Measurements from ENCODE around the gene MSN. TPM values are rescaled to one million over a fixed set of nuclear protein-coding genes. Genes with fewer than 3 reads are reported as not detected.

The MSN gene
- total RNA-seq, 1 donor from 2014 or later: 384 TPM

DNA sequence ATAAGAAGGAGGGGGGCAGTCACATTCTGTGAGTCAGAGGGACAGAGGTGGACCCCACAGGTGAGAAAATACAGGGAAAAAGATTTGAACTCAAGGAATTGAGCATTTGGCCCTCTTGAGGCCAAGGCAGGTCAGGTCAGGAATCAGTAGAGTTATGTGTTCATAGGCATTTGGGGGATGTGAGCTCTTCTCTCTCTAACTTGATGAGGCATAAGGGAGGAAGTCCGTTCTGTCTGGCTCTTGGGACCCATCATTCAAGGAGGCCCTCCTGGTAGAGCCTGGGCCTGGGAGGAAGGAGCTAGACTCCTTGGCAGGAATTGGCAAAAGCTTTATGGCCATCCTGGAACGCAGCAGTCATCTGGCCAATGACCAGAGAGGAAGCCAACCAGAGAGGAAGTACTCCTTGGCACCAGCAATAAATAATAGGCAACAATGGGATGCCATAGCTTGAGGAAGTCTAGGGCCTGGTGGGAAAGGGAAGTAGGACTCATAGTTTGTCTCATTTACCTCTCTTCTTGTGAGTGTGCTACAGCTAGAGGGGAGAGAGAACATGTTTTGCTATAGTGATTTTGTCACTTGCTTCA is 53.0 kb downstream of the MSN start:
- Mint-ChIP-seq H3K36me3 (ENCODE audit: low read depth) (peaks cover 15% of the 10 kb centered on the region), H3K9me3 (ENCODE audit: low read depth) (peaks cover 10% of the 10 kb centered on the region), H3K27ac (ENCODE audit: unreplicated experiment) (peak overlapping the region; percentile 17), H3K27me3 (ENCODE audit: low read depth) (no peaks in the 10 kb centered on the region), H3K4me3 (ENCODE audit: unreplicated experiment) (no peak overlapping the region), H3K4me1 (ENCODE audit: low read depth) (peaks cover 34% of the 10 kb centered on the region)
- TF ChIP-seq, protein P1, sequence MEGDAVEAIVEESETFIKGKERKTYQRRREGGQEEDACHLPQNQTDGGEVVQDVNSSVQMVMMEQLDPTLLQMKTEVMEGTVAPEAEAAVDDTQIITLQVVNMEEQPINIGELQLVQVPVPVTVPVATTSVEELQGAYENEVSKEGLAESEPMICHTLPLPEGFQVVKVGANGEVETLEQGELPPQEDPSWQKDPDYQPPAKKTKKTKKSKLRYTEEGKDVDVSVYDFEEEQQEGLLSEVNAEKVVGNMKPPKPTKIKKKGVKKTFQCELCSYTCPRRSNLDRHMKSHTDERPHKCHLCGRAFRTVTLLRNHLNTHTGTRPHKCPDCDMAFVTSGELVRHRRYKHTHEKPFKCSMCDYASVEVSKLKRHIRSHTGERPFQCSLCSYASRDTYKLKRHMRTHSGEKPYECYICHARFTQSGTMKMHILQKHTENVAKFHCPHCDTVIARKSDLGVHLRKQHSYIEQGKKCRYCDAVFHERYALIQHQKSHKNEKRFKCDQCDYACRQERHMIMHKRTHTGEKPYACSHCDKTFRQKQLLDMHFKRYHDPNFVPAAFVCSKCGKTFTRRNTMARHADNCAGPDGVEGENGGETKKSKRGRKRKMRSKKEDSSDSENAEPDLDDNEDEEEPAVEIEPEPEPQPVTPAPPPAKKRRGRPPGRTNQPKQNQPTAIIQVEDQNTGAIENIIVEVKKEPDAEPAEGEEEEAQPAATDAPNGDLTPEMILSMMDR (IDR thresholded peaks at IDR 0.05): no peak
- DNase-seq (ENCODE audit: low spot score): no peak

DNA sequence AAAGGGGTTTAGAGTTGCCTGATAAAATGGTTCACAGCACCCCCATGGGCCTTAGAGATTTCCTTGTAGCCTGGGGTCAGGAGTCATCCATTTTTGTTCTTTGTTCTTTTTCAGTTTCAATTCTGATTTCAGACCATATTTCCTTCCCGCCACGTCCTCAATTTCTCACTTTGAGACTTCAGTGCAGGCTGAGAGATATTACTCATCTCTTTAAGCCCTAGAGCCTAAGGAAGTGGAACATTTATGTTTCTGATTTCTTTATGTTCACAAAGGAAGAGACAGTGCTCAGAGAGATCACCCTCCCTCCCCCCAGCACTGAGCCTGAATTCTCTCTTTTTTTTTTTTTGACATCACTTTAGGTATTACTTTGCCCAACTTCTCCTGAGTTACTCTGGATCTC is 56.3 kb downstream of the MSN start:
- Mint-ChIP-seq H3K36me3 (ENCODE audit: low read depth) (peaks cover 18% of the 10 kb centered on the region), H3K9me3 (ENCODE audit: low read depth) (peaks cover 13% of the 10 kb centered on the region), H3K27ac (ENCODE audit: unreplicated experiment) (peak overlapping the region; percentile 59), H3K27me3 (ENCODE audit: low read depth) (no peaks in the 10 kb centered on the region), H3K4me3 (ENCODE audit: unreplicated experiment) (no peak overlapping the region), H3K4me1 (ENCODE audit: low read depth) (peaks cover 24% of the 10 kb centered on the region)
- TF ChIP-seq, protein P1 (IDR thresholded peaks at IDR 0.05): no peak
- no peak for DNase-seq (ENCODE audit: low spot score)

DNA sequence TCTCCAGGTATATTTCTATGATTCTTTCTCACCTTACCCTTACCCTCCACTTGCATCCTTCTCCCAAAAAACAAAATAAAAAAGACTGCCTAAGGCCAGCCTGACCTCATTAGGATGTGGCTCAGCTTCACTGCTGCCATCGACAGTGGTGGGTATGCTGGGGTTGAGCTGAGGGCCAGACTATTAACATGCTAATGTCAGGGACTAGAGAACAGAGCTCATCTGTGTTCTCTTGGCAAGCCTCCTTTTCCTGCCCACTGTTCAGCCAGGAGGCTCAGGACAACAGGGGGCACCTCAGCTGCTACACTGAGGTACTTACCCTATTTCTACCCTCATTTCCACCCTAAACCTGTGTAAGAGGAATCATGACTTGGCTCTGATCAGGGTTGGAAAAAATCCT is 59.3 kb downstream of the MSN start:
- no peak overlapping the region for H3K4me3 Mint-ChIP-seq (ENCODE audit: unreplicated experiment)
- H3K27me3 Mint-ChIP-seq (ENCODE audit: low read depth): no peaks in the 10 kb centered on the region
- no peak for DNase-seq (ENCODE audit: low spot score)
- peaks cover 18% of the 10 kb centered on the region for H3K36me3 Mint-ChIP-seq (ENCODE audit: low read depth)
- TF ChIP-seq, protein P1 (IDR thresholded peaks at IDR 0.05): no peak
- H3K27ac Mint-ChIP-seq (ENCODE audit: unreplicated experiment): no peak overlapping the region
- peaks cover 12% of the 10 kb centered on the region for H3K9me3 Mint-ChIP-seq (ENCODE audit: low read depth)
- H3K4me1 Mint-ChIP-seq (ENCODE audit: low read depth): peaks cover 21% of the 10 kb centered on the region

GRCh38 chrX:65731684-65732289 is 64.3 kb downstream of the MSN start:
- no peaks in the 10 kb centered on the region for H3K27me3 Mint-ChIP-seq (ENCODE audit: low read depth)
- H3K9me3 Mint-ChIP-seq (ENCODE audit: low read depth): peaks cover 15% of the 10 kb centered on the region
- peaks cover 32% of the 10 kb centered on the region for H3K36me3 Mint-ChIP-seq (ENCODE audit: low read depth)
- TF ChIP-seq, protein P1 (IDR thresholded peaks at IDR 0.05): no peak
- no peak overlapping the region for H3K27ac Mint-ChIP-seq (ENCODE audit: unreplicated experiment)
- DNase-seq (ENCODE audit: low spot score): no peak
- no peak overlapping the region for H3K4me3 Mint-ChIP-seq (ENCODE audit: unreplicated experiment)
- H3K4me1 Mint-ChIP-seq (ENCODE audit: low read depth): no peaks in the 10 kb centered on the region

- TF ChIP-seq, protein P1 (IDR thresholded peaks at IDR 0.05): no peak
- H3K27me3 Mint-ChIP-seq (ENCODE audit: low read depth): no peaks in the 10 kb centered on the region
- peaks cover 6% of the 10 kb centered on the region for H3K9me3 Mint-ChIP-seq (ENCODE audit: low read depth)
- H3K27ac Mint-ChIP-seq (ENCODE audit: unreplicated experiment): peak overlapping the region; percentile 23
- no peak overlapping the region for H3K4me3 Mint-ChIP-seq (ENCODE audit: unreplicated experiment)
- H3K4me1 Mint-ChIP-seq (ENCODE audit: low read depth): no peaks in the 10 kb centered on the region
- DNase-seq (ENCODE audit: low spot score): no peak
- H3K36me3 Mint-ChIP-seq (ENCODE audit: low read depth): peaks cover 34% of the 10 kb centered on the region
Measured at GRCh38 chrX:65740909-65741308, 73.5 kb downstream of the MSN start.

Data from chondrocyte (in vitro differentiated cells).